ENCODE data around the gene COMMD8.
"Not testable (repeated sequence)": the region's sequence is repeated elsewhere in the genome, so short reads cannot be mapped to it uniquely, and the experiment has no call there.

COMMD8 gene

DNA sequence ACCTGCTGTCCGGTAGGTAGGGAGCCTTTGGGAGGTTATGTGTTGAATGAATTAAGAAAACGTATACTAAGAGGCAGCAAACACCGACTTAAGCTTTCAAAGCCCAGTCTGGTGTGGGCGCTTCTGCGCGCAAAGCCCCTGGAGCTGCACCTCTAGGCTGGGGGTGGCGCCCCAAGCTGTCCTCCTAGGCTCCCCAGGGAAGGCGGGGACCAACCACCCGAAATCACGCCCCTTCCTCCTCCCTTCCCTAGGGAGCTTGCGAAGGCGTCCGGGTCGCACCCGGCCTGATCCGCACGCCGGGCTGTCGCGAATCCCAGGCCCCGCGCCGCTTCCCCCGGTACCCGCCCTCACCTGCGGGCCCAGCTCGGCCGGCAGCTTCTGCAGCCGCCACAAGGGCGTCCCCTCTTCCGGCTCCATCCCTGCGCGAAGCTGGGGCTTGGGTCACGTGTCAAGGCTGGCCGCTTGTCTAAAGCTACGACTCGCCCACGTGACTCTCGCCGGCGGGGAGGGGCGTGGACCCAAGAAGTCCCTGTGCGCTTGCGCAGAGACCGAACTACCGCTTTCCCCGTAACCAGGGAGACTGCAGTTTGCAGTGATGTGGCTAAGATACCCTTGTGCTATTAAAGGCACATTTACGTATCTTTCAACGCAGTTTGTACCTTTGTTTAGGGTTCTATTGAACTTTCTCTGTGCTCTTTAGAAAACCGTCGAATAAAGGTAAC is at the start of gene COMMD8:
TSS of gene COMMD8 (minus strand) at position 468 of the 722 bp plus-strand sequence. CDS start at position 417, 51 bp downstream.
- DNase-seq = peak; percentile 98 to 99

DNA sequence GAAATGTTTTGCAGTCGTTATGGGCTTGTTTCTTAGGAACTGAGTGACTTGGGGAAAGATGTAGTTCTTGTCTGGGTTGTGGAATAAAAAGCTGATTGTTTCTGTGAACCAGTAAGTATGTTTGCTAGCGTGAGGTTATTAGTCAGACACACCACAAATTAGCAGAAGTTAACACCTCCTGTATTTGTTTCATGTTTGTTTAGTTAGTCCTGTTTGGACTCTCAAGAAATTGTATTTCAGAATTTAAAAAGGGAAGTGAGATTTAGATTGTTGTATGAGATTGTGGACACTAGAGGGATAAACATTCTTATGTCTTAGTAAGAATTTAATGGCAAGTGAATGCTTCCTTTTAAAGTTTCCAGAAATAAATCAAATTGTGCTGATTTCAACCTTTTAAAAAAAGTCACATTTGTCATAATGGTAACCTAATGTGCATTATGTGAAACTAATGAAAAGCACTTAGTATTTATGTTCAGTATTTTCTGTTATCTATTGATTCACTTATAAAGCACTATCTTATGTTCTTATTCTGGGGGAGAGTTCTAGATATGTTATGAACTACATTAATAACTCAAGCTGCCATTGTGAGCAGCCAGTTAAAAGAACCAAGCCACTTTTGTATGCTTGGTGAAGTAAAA is 47.1 kb upstream of the COMMD8 start:
- peak; percentile 79 to 90 for DNase-seq

DNA sequence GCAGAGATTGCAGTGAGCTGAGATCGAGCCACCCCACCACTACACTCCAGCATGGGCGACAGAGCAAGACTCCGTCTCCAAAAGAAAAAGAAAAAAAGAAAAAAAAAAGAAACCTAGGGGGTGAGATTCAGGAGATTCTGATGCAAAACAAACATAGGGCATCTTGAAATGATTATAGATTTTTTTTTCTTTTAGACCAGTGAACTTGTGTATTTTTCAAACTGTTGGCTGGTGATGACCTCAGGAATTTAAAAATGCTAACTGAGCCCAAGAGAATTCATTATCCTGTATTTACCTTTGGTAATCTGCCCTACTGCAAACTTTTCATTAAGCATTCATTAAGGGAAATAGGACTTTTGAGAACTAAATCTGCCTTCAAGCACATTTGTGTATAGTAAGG is 42.2 kb upstream of the COMMD8 start:
- DNase-seq = no peak

DNA sequence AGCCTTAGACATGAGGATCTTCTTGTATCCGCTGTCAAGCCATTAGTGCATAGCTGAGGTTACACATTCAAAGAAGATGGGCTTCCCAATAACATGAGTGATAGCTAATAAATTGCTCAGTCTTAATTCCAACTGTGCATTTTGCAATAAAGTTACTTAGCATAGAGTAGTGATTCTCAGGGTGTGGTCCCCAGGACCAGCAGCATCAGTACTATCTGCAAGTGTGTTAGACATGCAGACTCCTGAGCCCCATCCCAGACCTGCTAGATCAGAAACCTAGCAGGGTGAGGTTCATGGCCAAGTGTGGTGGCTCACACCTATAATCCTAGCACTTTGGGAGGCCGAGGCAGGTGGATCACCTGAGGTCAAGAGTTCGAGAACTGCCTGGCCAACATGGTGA is 41.6 kb upstream of the COMMD8 start:
- no peak for DNase-seq

DNA sequence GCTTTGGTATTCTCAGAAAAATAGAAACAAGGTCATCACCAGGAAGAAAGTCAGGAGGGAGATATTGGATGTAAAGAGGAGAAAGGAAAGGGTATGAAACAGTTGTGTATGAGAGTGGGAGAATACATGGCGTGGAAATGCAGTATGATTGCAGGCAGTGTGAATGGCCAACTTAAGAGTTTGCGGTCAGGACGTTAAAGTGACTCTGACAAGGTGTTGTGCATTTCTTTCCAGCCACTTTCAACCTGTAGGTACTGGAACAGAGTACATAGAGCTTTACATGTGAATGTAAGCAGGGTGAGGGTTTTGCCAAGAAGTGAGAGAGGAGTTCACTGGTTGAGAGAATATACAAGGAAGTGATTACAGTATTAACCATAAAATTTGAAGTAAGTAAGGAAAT is 37.3 kb upstream of the COMMD8 start:
- no peak for DNase-seq

DNA sequence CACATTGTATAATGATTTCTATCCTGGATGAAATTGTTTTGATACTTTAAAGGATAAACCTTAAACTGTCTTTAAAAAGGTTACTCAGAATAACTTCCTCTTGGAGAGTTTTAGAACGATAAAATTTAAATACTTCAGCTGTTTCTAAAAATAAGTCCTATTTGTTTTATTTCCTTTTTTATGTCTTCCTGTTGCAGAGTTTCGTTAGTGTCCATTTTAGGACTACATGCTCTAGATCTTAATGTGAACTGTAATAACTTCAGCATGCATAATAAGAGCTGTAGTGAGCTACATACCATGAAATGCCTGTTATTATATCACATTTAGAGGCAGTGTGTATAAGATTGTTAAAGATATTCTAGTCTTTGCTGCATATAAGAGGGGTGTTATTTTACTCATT is 36.2 kb upstream of the COMMD8 start:
- DNase-seq = peak; percentile 35 to 62

DNA sequence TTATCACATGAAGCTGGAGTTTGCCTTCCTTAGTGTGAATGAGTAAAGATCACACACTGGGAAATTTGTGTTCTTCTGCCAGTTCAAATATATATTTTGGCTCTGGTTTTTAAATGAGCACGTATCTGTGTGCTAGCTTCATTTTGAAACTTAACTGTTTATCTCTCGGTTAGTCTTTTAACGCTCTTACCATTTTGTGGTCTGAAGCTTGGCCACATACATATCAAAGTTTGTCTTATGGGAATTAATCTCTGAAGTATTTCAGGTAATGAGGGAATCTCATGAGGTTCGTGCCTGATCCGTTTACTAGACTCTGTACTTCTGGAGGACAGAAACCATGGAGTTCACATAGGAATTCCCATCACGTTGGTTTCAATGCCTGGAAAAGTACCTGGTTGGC is 35.4 kb upstream of the COMMD8 start:
- DNase-seq = no peak

DNA sequence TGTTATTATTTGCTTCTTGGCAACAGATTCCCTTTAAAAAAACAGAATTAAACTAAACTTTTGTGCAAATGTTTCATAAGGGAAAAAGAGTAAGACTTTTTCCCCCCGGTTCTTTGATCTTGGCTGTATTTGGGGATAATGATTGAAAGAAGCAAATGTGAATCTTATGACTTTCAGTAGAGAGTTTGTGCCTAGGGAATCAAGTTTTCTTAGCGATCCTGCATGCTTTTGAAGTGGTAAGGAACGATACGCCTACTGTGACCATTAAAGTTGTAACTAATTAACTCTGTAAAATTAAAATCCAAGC is 30.6 kb upstream of the COMMD8 start:
- DNase-seq = no peak

DNA sequence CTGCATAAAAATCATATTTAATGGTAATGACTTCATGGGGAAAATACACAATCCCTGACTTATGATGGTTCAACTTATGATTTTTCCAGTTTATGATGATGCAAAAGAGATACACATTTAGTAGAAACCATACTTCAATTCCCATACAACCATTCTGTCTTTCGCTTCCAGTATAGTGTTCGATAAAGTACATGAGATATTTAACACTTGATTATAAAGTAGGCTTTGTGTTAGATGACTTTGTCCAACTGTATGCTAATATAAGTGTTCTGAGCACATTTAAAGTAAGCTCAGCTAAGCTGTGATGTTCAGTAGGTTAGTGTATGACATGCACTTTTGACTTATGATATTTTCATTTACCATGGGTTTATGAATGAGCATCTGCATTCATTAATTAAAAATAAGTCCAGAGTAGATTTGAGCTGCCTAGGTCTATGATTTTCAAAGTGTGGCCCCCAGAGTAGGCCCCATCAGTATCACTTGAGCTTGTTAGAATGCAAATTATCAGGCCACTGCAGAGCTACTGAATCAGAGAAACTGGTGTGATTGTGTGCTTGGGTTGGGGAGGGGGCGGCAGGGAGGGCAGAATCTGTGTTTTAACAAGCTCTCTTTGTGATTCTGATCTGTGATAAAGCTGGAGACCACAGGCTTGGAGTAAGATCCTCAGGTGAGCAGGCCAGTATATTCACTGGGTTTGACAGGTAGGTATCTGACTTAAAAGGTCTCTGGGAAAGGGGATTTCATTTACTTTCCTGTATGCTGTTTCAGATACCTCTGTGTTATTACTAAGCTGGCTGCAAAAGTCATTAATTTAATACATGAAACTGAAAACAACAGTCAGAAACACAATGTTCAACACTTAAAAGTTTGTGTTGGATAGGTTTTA is 30.0 kb upstream of the COMMD8 start:
- no peak for DNase-seq

DNA sequence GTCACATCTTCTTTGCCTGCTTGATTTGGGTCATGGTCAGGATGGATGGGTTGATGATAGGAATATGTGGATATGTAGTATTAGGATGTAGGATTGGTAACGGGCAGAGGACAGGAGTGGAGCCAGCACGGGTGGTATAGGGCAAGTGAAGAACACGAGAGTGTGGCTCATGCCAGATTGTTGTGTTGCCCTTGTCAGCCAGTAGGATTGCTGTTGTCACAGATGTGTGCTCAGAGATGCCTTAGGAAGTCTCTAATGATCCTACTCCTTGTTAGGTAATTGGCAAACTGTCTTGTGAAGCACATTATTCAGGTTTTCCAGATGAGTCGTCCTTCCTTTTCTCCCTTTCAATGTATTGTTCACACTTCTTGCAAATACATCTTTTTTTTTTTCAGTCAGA is 27.0 kb upstream of the COMMD8 start:
- peak; percentile 86 for DNase-seq

DNA sequence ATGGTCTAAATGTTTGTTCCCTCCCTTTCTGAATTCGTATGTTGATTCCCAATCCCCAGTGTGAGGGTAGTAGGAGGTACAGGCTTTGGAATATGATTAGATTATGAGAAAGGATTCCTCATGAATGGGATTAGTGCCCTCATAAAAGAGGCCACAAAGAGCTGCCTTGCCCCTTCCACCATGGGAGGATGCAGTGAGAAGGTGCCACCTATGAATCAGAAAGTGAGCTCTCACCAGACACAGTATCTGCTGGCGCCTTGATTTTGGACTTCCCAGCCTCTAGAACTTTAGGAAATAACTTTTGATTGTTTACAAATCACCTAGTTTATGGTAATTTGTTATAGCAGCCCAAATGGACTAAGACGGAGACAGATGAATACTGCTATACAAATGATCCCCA is 25.2 kb upstream of the COMMD8 start:
- DNase-seq = no peak

DNA sequence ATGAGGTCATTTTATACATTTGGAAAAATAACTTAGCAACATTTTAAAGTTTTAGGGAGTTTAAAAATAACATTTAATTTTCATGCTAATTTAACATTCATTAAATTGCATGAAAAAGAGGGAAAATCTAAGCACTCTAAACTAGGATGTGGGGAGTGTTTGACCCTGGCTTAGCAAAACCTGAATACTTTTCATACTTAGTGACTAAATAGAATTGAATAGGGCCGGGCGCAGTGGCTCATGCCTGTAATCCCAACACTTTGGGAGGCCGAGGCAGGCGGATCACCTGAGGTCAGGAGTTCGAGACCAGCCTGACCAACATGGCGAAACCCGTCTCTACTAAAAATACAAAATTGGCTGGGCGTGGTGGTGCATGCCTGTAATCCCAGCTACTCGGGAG is 23.2 kb upstream of the COMMD8 start:
- not testable (repeated sequence) for DNase-seq

DNA sequence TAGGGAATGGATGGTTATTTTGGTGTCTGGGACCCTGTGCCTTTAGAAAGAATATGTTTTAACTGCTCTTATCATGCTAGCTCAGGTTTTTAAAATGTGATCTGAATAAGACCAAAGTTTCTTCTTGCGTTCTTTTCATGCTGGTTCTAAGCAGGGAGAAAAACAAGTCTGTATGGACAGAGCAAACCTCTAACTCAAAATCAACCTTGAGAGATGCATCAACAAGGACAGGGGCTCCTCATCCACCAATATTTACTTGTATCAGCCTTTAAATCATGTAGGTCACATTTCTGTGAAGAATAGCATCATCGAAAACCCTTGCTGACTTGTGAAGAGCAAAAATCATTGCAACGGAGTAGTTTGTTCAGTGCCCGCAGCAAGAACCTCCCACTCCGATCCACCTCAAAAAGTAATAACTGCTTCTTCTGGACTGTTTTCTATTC is 22.8 kb upstream of the COMMD8 start:
- DNase-seq = no peak

DNA sequence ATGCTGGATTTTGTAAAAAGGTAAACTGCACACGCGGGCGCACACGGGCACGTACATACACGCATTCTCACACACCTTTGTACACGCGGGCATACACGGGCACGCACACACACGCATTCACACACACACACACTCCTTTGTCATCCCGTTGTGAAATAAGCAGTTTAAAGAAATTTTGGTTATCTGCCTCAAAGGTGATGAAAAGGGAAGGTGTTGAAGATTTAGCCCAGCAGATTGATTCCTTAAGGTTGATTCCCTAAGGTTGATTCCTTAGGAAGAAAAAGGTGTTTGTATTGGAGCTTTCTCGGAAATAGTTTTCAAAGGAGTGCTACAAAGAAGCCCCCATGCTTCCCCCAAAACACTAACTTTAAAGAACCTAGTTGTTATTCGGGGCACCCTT is 22.3 kb upstream of the COMMD8 start:
- DNase-seq = peak in 1 of 2 experiments; percentile 33

DNA sequence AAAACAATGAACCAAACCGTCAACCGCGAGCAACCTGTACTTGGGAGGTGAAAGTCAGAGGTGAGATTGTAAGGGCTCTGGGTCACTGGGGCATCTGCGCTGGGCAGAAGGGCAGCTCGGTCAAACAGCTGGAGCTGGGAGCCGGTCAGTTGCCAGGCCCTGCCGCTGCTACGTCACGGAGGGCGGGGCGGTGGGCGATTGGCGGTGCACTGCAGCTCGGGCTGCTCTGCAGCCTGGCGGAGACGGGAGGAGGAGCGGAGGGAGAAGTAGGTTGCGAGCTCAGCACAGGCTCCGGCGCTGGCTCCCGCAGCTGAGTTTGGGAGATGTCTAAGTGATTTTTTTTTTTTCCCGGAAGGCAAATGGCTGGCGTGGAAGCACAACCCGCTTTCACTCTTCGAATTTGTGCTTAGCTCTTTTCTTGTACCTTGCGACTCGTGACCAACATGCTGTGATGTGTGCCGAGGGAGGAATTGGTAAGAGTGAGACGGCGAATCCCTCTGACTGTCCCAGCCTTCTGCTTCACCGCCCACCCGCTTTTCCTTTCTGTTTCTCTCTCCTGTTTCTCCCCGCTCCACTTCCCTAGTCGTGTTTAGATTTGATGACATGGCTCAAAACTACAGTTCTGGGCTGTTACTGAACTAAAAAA is 21.7 kb upstream of the COMMD8 start, which contains the start of gene ATP10D:
TSS of gene ATP10D (plus strand) at position 229 of the 646 bp plus-strand sequence. CDS start 27,266 bp downstream, outside the sequence.
- DNase-seq = peak; percentile 97 to 98

DNA sequence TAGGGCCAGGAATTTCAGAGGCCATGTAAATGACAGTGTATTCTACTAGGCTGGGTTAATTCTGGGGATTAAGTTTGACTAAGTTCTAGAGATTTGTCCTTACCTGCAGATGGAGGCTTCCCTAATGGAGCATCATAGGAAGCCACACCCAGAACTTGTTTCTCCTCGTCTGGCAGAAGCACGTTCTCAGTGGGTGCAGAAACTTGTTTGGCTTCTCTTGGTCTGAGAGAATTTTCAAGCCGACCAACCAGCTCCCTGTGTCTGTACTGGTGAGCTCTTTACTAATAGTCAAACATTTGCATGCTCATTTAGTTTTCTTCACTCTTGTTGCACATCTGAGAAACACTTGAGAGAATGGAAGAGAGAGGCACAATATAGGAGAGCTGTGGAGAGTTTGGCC is 20.7 kb upstream of the COMMD8 start:
- DNase-seq = no peak

DNA sequence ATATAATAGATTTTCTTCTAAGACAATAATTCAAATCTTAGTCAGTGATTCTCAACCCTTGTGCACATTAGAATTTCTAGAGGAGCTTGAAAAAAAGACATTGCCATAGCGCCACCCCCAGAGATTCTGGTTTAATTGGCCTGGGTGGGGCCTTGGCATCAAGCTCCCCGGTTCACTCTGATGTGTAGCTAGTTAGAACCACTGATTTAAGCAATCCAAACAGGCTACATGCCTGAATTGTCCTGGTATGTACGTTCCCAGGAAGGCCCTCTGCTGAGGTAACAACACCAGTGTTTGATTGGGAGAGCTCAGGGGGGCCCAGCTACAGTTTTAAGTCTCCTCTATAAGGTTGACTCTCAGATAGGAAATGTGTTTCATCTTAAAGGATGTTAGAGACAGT is 20.2 kb upstream of the COMMD8 start:
- no peak for DNase-seq

DNA sequence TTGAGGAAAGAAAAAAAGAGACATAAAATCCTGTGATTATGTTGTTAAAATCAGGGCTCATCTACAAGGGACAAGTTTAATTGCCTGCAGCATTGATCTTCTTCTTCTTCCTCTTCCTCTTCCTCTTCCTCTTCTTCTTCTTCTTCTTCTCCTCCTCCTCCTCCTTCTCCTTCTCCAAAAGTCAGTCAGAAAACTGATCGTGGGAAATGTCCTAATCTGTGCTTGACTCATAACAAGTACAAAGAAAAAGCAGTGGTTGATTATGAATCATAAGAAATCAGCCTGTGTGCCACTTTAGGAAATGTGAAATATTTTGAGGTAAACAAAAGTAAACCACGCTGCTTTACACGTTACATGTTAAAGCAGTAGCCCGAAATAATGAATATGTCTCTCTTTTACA is 18.8 kb upstream of the COMMD8 start:
- DNase-seq = no peak

DNA sequence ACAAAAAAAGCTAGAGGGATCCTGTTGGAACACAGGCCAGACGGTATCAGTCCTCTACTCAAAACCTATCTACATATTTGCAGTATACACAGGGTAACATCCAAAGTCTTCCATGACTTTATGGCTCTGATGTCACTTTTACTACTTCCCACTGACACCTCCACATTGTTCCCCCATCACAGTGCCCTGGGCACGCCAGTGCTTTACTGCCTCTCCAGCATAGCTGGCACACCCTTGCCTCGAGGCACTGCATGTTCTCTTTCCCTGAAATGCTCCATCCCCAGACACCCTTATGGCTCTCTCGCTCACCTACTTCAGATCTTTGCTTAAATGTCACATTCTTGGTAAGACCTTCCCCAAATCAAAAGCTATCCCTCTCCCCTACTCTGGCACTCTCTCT is 15.3 kb upstream of the COMMD8 start:
- no peak for DNase-seq

DNA sequence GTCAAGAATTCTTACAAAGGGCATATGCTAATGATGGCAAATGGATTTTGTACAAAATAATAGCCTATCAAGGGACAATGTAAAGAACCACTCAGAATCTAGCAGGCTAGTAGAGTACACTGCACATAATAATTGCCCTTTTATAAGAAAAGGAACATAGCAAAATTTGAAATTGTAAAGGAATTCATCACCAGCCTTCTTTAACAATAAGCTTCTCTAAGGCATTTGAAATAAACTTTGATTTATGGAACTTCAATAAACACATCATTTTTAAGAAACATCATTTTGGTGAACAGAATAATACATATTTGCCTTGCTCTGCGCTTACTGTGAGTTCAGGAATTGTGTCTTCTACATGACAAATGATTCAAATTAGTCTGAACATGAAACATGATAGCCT is 11.9 kb upstream of the COMMD8 start:
- no peak for DNase-seq

DNA sequence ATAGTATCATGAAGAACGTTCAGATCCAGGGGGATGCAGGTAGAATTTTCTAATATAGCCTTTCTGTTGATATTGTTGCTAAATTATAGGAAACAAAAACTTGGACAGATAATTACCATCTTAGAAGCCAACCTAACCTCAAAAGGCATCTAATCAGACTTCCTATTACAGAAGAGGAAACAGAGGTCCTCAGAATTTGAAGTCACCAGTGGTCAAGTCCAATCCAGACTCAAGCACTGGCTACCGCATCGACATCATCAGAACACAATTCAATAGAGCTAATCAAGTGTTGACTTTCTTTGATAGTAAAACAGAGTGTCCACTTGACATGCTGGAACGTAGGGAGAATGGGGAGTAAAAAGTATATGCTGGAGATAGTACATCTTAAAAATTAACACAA is 11.3 kb upstream of the COMMD8 start:
- no peak for DNase-seq

DNA sequence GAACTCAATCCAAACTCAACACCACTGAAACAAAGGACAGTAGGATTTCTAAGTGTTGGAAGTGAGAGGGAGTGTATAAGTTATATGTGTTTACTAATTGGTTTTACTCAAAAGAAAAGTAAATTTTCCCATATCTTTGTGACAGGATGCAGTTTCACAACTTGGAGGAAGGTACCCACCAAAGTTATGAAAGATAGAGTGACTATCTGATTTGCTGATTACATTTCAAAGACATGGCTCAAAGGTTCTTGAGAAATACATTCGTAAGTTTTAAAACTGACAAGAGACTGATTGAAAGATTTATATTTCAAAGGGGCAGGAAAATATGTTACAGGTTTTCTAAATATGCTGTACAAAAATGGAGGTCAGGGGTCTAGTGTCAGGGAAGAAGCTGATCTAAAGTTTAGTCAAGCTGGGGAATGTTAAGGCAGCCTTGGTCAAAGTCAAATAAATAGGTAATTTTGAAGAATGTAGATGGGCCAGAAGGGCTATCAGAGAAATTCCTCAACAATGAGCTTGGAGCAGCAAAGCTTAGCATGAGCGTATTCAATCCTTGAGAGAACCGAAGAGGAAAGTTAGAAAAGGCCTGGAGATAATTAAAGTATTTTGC is 9.7 kb upstream of the COMMD8 start:
- no peak for DNase-seq

DNA sequence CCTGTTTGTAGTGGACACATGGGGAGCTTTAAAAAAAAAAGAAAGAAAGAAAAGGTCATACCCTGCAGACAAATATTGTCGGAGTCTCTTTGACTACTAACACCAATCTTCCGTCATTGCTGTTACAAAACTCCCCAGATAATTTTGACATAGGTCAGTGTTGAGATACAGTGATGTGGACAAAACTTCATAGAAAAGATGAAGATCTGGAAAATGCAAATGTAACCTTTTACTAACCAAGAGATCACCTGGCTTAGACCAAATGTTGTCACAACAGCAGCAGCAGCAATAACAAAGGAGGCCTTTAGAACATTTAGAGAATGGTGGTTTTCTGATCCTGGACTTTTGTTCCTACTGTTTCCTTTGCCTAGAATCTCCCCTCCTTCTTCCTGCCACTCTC is 8.1 kb upstream of the COMMD8 start:
- DNase-seq = no peak

Measured in Kasumi-1 (cell line).